ENCODE results near the gene ZNF365.

ZNF365 gene

DNA sequence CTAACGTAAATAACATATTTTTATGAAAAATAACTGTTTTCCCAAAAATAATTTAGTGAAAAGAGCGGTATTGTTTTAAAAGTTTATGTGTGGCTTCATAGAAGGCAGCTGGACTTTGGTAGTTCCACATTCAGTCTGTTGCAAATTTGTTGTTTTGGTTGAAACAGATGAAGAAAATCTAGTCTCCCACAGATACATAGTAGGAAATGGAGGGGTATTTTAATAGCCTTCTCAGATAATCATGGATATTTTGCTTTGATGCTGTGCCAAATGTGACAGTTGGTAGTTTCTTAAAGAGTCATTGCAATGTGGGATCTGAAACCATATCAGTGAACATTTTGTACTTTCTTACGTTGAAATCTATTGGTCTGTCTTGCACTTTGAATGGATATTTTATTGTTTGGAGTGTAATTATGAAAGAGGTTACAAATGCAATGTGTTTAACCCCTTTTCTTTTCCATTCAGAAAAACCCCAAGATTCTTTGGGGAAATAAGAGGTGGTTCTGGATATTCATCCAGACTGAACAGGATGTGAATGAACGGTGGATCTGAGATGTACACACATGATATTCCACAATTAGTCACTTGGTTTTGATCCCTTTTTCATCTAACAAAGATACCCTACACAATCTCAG lies 10.4 kb downstream of the ZNF365 start:
- no peak for DNase-seq (ENCODE audit: extremely low read depth, low read depth)
- TF ChIP-seq, protein P1, sequence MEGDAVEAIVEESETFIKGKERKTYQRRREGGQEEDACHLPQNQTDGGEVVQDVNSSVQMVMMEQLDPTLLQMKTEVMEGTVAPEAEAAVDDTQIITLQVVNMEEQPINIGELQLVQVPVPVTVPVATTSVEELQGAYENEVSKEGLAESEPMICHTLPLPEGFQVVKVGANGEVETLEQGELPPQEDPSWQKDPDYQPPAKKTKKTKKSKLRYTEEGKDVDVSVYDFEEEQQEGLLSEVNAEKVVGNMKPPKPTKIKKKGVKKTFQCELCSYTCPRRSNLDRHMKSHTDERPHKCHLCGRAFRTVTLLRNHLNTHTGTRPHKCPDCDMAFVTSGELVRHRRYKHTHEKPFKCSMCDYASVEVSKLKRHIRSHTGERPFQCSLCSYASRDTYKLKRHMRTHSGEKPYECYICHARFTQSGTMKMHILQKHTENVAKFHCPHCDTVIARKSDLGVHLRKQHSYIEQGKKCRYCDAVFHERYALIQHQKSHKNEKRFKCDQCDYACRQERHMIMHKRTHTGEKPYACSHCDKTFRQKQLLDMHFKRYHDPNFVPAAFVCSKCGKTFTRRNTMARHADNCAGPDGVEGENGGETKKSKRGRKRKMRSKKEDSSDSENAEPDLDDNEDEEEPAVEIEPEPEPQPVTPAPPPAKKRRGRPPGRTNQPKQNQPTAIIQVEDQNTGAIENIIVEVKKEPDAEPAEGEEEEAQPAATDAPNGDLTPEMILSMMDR (IDR thresholded peaks at IDR 0.05; ENCODE audit: low read depth, low read length) = no peak

DNA sequence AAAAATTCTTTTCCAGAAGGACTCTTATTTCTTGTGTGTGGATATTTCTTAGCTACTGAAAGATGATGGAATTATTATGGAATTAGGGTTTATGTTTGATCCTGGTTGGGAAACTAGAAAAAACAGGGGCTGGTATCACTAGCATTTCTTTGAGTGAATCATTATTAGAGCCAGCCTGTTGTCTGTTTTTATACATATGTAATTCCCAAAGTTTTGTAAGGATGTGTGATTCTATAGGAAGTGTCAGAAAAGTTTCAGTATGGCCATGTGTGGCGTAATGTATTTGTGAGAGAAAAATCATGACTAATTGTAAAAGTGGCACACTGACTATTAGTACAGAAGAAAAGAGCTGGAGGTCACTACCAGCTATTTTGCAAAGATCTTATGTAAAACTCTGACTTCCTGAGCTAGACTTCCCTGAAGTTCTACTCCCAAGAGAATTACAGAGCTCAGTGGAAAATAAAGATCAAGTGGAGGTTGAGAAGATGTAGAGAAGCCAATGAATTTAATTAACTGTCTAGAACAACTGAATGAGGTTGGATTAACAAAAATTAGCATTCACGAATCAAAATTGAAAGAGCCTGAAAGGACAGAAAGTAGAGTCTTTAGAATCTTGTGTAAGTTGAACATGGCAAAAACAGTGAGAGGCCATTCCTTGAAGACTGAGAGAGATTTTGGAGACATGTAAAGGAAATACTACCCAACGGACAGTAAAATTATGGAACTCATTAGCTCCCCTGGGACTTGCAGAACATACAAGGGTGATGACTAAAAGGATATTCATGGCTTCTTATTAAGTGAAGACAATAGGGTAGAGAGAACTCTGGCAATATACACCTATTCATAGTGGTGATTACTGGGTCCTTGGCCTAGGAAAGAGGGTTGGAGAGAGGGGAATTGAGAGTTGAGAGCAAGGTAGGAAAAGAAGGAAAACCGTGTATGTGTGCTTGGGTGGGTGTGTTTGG lies 12.5 kb downstream of the ZNF365 start:
- TF ChIP-seq, protein P1 (IDR thresholded peaks at IDR 0.05; ENCODE audit: low read depth, low read length) = no peak
- no peak for DNase-seq (ENCODE audit: extremely low read depth, low read depth)

DNA sequence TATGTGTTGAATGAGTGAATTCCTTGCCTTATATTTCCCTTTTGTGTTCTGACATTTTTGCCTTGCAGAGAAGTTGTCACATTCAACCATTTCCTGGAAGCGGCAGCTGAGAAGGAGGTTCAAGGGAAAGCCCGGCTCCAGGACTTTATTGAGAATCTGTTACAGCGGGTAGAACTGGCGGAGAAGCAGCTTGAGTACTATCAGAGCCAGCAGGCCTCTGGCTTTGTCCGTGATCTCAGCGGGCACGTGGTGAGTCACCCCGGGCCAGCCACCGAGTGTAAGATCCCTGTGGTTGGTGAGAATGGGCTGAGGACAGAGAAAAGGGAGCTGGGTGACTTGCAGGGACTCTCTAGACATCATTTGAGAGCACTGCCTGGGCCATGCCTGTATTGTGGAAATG lies 14.2 kb downstream of the ZNF365 start:
- no peak for DNase-seq (ENCODE audit: extremely low read depth, low read depth)
- TF ChIP-seq, protein P1 (IDR thresholded peaks at IDR 0.05; ENCODE audit: low read depth, low read length) = no peak

DNA sequence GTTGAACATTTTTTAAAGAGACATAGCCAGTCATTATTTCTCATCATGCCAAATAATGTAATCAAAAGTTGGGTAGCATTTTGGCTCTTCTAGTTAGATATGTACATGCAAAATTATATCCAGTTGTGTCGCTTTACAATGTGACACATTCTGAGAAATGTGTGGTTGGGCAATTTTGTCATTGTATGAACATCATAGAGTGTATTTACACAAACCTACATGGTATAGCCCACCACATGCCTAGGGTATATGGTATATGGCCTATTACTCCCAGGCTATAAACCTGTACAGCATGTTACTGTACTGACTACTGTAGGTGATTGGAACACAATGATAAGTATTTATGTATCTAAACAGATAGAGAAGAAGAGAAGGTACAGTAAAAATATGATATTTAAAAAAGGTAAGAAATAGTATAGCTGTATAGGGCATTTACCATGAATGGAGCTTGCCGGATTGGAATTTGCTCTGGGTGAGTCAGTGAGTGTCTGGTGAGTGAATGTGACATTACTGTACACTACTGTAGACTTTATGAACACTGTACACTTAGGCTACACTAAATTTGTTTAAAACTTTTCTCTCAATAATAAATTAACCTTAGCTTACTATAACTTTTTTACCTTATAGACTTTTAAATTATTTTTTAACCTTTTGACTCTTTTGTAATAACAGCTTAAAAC lies 16.5 kb downstream of the ZNF365 start:
- no peak for DNase-seq (ENCODE audit: extremely low read depth, low read depth)
- TF ChIP-seq, protein P1 (IDR thresholded peaks at IDR 0.05; ENCODE audit: low read depth, low read length) = no peak

DNA sequence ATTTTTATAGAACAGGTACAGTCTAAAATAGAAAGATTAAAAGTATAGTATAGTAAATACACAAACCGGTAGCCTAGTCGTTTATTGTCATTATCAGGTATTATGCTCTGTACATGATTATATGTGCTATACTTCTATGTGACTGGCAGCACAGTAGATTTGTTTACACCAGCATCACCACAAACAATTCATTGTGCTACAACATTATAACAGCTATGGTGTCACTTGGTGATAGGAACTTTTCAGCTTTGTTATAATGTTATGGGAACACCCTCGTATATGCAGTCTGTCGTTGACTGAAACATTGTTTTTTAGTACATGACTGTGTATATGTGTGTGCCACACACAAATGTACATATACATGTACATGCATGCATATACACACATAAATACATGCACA lies 19.1 kb downstream of the ZNF365 start:
- TF ChIP-seq, protein P1 (IDR thresholded peaks at IDR 0.05; ENCODE audit: low read depth, low read length) = no peak

DNA sequence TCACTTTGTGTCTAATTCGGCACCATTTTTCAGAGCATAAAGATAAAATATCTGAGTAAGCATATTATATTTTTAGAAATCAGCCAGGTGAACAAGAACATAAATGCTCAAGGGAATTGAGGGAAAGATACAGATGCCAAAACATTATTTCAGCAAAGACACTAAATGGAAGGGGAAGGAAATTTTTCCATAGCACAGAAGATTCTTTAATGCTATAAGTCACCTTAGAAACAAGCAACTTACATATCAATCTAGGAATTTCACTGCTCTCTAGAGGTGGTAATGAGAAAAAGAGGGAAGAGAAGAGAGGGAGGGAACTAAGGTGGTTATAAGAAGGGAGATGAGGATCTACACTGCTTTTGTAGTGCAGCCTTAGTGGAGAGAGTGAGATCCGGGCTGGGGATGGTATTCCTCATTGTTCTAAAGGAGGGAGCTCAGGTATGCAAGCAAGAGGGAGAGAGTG lies 20.4 kb downstream of the ZNF365 start:
- DNase-seq (ENCODE audit: extremely low read depth, low read depth) = no peak
- TF ChIP-seq, protein P1 (IDR thresholded peaks at IDR 0.05; ENCODE audit: low read depth, low read length) = no peak

More for the DNA sequence above, 19.1 kb downstream of the ZNF365 start:
- DNase-seq (ENCODE audit: extremely low read depth, low read depth) = no peak

All from AG09319 (cell line).